Left ventricle myocardium superior (tissue), 1 donor: ENCODE data around the gene GAREM1. TPM values are rescaled to one million over a fixed set of nuclear protein-coding genes. Genes with fewer than 3 reads are reported as not detected.
"Not testable (repeated sequence)": the region's sequence is repeated elsewhere in the genome, so short reads cannot be mapped to it uniquely, and the experiment has no call there.

Experiments
- ATAC-seq: fragments of 200-7000 bp; cut with Tn5 transposase; one replicate; pipeline ENCODE4 v1.9.1; 2020; ENCODE audit warnings: mild to moderate bottlenecking, moderate library complexity
- DNase-seq: peaks from one replicate; pipeline ENCODE4 v3.0.0-alpha.2; 2020
- intact Hi-C: fragments of 100-400 bp; cut with micrococcal nuclease; formaldehyde crosslinking; loops from one replicate; pipeline ENCODE4 v1.11.0; 2022
- total RNA-seq: library from RNA; stranded (reverse); fragmentation: NEBNext Ultra II Directional; extraction: Animal tissue kit (Norgen Biotek cat#: 25700); gene quantifications from one replicate; pipeline ENCODE4 v1.2.1, GENCODE V29; 2021
- donor health status: DM: no; HTN: yes; CAD: no; lungs with severe emphysema.

The GAREM1 gene
- total RNA-seq, 1 donor from 2014 or later: 20.8 TPM

DNA sequence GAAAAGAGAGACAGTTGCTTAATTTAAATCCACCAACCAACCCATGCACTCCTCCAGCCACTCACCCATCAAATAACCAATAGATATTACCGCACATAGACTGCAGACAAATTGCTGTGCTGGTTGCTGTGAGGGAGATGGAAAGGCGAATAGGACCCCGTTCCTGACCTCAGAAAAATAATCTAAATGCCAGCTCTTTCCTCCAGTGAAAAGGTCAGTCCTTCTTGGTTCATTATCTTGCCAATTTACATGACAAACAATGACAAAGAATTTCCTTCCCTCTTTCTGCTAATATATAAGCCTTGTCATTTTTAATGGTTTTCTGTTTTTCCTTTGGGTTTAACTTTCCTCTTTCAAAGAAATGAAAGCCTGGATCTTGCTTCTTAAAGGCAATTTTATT is 219.2 kb downstream of the GAREM1 start:
- intact Hi-C loops: no loop called here
- no peak for DNase-seq
- no peak for ATAC-seq

DNA sequence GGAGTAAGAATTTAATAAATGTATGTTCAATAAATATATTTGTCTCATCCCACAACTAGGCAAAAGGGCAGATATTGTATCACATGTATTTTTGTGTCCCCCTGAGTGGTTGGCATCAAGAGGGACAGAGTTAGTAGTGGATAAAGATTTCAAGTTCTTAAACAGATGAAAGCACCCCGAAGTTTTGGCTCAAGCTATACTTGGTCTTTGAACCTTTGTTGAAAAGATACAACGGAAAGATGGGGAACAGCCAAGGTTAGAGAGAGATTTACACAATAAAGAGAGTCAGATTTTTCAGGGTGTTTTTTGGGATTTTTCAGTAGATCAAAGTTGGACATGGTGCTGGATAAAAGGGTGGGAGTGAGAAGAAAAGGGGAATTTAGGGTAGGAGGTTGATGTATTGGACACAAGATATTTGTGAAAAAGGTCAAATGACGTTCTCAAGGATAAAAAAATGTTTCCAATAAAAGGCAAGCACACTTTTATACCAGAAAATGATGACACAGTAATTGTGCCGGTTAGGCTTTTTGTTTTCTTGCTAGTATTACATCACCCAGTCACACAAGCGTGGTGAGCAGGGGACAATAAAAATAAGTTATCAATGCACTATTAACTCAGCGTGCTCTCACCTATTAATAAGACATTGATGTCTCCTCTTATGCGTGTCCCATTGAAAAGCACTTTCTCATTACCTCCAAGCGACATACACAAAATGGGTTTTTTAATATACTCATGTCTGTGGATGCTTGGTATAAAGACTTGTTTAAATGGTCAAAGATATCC is 221.3 kb downstream of the GAREM1 start:
- ATAC-seq (no peak), DNase-seq (no peak)
- intact Hi-C loops: no loop called here

DNA sequence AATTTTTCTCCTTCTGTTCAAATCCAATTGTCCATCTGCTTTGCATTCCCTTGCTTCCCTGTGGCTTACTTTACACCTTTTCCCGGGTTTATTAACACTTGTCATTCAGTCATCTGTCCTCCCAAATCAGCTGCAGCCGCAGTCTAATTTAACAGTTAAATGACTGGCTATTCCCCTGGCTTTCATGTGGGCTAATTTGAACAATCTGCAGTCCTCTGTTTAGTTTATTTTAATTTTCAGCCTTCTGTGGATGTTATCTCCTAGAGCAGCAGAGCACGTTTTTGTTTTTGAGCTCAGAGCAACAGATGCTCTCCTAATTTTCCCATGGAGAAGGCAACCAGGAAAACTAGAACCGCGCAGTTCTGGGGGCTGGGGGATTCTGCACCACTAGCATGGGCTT is 225.8 kb downstream of the GAREM1 start:
- DNase-seq (no peak), ATAC-seq (no peak)
- intact Hi-C loops: no loop called here

DNA sequence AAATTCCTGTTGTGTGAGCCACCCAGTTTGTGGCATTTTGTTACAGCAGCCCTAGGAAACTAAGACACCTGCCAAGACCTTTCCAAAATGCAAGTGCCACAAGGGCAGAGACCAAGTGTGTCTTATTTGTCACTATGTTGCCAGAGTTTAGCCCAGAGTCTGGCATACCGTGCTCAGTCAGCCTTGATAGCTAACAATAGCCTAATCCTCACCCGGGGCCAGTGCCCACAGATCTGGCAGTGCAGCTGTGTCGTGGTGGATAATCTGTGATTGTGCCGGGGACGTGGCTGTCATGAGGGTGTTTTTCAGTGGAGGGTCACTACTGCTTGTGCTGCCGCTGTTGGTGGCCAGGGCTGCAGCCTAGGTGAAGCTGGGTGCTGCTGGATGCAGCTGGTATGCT is 227.3 kb downstream of the GAREM1 start:
- DNase-seq (no peak), ATAC-seq (peak; percentile 19)
- intact Hi-C loops: no loop called here

DNA sequence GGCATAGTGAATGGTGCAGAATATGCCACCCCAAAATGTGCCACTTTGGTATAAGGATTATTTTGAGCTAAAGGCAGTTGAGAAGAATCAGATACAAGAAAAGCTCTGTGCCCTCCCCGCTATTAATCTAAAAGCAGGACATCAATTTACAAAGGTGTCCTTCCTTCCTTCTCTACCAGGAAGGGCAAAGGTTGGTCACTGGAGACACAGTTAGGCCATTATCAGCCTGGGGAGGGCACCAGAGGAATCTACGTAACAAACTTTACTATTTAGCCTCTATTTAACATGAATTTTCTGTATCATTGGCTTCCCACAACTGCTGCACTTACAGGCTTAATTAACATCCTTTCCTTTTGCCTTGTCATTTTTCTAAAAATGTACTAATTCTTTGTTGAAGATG is 228.3 kb downstream of the GAREM1 start:
- ATAC-seq (no peak), DNase-seq (no peak)
- intact Hi-C loops: no loop called here

DNA sequence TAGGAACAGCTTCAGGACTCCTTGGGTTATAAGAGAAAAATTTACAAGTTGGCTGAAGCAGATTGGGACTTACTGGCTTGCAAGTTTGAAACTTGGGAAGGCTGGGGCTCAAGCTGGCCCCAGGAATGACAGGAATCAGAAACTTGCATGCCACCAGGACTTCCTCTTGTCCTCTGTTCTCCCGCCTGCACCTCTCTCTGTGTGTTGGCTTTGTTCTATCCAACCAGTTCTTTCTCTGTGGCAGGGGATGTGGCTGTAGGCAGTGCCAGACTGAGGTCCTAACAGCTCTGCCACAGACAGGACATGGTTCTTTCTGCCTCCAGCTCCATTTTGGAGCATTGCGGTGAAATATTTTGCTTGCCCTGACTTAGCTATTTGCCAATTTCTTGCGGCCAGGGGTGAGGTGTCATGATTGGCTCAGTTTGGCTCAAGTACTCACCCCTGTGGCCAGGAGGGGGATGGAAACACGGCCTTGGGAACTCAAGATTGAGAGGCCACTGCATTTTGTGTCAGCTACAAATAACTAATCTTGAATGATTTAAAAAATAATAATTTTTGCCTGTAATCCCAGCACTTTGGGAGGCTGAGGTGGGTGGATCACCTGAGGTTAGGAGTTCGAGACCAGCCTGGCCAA is 231.9 kb downstream of the GAREM1 start:
- intact Hi-C loops: no loop called here
- DNase-seq (no peak), ATAC-seq (no peak)

DNA sequence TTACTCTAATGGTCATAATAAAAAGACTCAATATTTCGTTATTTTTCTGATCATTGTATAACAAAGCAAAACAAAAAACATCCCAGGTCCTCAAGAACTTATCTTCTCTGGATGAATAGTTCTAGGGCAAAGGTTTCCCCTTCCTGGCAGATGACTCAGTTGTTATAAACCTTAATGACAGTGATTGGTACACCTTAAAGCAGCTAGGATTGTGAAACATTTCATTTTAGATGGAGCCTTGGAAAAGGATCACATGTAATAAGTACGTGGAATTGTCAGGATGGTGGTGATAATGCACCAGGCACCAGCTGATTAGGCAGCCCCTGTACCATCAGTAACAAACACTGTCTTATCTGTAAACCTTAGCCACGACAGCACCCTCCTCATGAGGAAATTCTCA is 233.6 kb downstream of the GAREM1 start:
- DNase-seq: no peak
- intact Hi-C loops: no loop called here
- no peak for ATAC-seq

DNA sequence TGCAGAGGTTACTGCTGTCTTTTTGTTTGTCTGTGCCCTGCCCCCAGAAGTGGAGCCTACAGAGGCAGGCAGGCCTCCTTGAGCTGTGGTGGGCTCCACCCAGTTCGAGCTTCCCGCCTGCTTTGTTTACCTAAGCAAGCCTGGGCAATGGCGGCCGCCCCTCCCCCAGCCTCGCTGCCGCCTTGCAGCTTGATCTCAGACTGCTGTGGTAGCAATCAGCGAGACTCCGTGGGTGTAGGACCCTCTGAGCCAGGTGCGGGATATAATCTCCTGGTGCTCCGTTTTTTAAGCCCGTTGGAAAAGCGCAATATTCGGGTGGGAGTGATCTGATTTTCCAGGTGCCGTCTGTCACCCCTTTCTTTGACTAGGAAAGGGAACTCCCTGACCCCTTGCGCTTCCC is 237.3 kb downstream of the GAREM1 start:
- DNase-seq, intact Hi-C loops, ATAC-seq: not testable (repeated sequence)

DNA sequence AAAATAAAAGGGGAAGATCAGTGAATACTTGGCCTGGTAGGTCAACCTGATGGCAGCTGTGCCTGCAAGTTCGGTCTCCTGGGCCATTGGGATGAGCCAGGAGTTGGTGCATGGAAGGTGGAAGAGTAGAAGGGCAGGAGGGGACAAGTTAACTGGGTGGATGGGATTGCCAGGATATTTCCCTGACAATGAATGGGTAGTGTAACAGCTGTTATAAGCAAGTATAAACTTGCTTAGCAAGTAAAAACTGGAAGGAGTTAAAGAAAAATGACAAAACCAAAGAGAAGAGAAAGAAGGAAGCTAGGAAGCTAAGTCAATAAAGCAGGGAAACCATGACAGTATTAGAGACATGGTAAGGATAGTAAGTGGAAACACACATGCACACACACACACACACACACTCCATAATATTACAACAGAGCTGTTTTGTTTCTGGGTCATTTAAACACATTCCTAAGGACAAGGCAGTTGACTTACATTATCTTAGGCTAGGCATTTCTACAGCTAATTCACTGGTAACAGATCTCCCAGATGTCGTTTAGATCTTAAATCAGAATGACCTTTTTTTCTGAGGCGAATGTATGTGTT is 251.2 kb downstream of the GAREM1 start:
- intact Hi-C loops: no loop called here
- ATAC-seq (no peak), DNase-seq (no peak)

DNA sequence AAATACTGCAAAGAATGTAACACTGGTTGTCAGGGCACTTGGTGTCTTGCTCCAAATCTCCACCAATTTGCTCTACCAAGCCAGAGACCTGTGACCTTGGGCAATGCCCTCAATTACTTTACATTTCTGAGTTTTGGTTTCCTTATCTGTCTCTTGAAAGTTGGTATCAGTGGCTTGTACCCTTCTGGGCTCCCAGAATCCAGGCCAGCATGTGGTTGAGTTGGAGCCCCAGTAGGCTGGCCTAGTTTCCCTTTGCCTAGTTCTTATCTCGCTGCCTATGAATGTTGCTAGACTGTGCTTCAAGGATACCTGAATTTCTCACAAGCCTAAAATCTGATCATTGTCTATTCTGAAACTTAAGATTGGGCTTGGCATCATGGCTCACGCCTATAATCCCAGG is 254.3 kb downstream of the GAREM1 start:
- intact Hi-C loops: no loop called here
- DNase-seq (no peak), ATAC-seq (no peak)

DNA sequence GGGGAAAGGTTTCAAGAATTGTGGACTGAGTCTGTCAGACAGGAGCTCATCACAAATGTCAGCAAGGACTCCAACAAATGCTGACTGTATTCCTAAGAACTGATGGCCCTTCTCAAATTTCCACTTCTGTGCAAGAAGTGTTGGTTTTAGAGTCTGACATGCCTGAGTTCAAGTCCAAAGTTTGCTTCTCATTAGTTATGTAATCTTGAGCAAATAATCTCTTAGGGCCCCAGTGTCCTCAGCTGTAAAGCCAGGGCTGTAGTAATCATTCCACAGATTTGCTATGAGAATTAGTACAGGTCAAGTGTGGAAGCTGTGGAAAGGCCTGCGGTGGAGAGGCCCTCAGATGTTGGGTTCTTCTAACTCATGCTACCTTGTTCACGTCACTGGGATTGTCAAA is 257.0 kb downstream of the GAREM1 start:
- no peak for ATAC-seq
- intact Hi-C loops: no loop called here
- DNase-seq: no peak
